ENCODE measurements around the gene ABHD5.

The ABHD5 gene

DNA sequence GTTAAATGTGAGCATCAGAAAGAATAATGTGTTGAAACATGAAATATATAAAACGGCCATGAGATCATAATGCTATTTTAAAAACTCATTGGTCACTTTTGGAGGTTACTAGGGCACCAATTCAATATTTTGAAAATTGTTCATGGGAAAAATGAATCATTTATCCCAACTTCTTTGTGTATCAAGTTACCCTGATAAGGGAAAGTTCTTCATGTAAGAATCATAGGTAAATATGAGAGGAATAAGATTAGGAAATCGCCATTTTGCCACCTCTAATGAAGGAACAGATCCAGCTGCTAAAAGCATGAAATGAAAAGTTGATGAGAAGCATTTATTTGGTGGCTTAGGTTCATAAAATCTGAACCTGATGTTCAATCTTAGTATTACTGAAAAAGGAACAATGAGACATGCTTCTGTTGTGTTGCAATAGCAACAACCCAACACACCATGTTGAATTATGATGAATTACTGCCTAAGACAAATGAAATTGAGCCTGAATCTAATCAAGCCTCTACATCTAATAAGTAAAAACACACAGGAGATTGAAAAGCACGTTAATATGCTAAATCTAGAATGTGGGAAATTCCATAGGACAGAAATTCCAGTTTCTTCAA lies 32.5 kb downstream of the ABHD5 start:
- no peak for DNase-seq (ENCODE audit: low spot score)

GRCh38 chr3:43726521-43726920 lies 35.8 kb downstream of the ABHD5 start:
- no peak for DNase-seq (ENCODE audit: low spot score)

GRCh38 chr3:43727930-43728329 lies 37.2 kb downstream of the ABHD5 start:
- no peak for DNase-seq (ENCODE audit: low spot score)

- DNase-seq (ENCODE audit: low spot score) = no peak
These were observed 37.7 kb downstream of the ABHD5 start for GRCh38 chr3:43728476-43728875.

DNA sequence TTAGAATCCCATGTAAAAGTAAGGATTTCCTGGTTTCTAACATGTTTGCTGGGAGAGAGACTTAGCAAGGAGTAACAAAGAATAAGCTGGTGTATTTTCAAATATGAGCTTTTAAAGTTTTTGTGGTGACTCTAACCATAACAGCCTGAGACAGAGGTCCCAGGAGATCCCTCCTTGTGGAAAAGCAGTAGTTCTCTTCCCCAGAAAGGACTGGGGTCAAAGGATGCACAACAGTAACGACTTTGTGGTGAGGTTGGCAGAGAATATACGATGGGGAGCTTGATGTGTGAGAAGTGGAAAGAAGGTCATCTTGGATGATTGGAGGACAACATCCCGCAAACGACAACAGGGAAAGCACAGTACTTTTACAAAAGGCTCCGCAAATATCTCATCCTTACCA lies 38.2 kb downstream of the ABHD5 start:
- DNase-seq (ENCODE audit: low spot score) = no peak

- DNase-seq (ENCODE audit: low spot score) = no peak
These were observed 39.1 kb downstream of the ABHD5 start for GRCh38 chr3:43729707-43730414.

DNA sequence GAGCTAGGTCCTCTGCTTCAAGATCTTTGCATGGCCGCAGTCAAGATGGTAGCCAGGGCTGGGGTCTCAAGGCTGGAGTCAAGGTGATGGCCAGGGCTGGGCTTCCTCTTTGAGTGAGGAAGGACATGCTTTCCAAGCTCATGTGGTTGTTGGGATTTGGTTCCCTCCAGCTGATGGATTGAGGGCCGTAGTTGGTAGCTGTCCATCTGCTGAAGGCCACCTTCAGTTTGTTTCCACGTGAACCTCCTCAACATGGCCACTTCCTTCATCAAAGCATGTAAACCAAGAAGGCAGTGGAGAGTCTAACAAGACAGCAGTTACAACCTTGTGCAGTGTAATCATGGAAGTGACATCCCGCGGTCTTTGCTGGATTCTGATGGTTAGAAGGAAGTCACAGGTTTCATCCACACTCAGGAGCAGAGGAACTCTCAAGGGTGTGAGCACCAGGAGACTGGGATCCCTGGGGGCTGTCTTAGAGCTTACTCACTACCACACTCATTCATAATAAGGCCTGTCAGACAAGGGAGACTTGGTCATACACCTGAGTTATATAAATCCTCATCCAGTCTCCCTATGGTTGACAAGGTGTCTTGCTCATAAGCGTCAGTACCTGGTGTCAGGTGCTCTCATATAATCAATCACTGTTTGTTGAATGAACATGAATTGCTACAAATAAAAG lies 42.1 kb downstream of the ABHD5 start:
- DNase-seq (ENCODE audit: low spot score) = no peak

GRCh38 chr3:43733459-43734384 lies 43.0 kb downstream of the ABHD5 start:
- DNase-seq (ENCODE audit: low spot score) = peak; percentile 14

GRCh38 chr3:43734685-43735084 lies 43.9 kb downstream of the ABHD5 start:
- no peak for DNase-seq (ENCODE audit: low spot score)

- no peak for DNase-seq (ENCODE audit: low spot score)
These were observed 44.9 kb downstream of the ABHD5 start for GRCh38 chr3:43735618-43736017.

DNA sequence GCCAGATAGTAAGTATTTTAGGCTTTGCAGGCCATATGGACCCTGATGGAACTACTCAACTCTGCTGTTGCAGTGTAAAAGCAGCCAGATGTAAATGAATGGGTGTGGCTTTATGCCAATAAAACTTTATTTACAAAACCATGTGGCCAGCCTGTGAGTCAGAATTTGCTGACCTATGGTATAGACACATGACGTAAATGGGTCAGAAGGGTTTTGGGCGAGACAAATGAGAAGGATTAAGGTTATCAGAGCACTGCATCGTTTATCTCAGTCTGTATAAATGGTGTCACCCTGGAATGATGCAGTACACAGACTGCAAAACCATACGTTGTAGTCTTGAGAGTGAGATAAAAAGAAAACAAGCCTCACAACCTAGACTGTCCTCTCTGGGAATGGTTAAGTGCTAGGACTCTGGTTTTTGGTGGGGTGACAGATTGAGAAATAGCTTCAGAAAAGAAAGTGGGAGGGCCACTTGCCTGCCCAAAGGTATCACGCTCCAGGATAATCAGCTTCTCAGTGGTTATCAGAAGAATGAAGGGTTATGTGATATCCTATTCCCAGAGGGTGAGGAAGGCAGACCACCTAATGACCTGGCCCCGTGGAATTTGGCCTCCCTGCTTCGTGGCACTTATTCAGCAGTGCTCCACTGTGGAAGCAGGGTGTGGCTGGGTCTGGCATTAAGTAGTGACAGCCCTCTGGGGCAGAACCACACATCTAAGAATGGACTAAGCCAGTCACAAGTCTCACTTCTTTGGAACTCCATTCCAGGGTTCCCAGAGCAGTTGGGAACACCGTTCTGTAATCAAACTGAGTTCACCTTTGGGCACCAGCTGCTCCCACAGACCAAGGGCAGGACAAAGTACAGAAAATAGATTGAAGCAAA lies 46.1 kb downstream of the ABHD5 start:
- no peak for DNase-seq (ENCODE audit: low spot score)

DNA sequence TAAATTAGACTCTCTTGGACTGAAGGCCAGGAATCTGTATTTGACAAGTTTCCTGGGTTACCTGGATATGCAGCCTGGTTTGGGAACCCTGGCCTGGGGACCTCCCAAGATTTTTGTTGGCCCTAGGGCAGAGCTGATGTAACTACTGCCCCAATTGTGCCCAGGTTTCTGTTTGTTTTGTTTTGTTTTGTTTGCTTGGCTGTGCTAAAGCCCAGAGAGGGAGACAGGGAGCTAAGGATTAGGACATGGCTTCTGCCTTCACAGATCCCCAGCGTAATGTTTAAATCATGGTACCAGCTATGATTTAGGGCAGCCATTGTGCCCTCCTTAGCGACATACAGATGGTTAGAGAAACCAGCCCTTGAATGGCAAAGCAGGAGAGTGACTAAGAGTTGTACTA lies 47.6 kb downstream of the ABHD5 start:
- DNase-seq (ENCODE audit: low spot score) = no peak

DNA sequence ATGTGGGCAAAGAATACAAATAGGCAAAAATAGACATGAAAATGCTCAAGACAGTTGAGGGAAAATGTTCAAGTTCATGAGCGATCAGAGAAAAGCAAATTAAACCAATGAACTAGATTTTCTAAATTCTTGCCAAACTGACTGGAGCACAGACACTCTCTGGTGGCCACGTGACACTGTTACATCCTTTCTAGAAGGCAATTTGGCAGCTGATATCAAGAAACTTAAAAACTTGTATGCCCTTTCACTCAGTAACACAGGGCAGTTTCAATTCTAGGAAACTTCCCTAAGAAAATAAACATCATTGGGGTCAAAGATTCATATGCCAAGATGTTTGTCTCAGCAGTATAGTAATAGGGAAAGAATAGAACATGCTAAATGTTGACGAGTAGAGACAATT lies 52.2 kb downstream of the ABHD5 start:
- DNase-seq (ENCODE audit: low spot score) = no peak

GRCh38 chr3:43747641-43748040 lies 56.9 kb downstream of the ABHD5 start:
- peak; percentile 20 for DNase-seq (ENCODE audit: low spot score)

DNA sequence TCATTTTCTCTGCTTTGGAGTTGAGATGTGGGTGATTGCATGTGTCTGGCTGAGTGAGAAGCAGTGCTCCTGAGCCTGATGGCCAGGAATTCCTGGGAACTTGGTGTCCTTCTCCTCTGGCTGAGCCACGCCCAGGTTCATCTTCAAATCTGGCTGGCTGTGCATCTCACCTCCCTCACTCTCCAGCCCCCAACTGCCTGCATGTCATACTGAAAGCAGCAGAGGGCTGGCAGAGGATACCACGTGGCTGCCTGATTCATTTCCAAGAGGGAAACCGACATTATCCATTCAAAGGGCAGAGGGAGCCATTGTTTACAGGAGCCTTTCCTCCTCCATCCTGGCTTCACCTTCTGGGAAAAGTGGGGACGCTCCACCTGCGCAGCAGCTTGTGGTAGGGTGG lies 57.4 kb downstream of the ABHD5 start:
- DNase-seq (ENCODE audit: low spot score) = peak; percentile 53

DNA sequence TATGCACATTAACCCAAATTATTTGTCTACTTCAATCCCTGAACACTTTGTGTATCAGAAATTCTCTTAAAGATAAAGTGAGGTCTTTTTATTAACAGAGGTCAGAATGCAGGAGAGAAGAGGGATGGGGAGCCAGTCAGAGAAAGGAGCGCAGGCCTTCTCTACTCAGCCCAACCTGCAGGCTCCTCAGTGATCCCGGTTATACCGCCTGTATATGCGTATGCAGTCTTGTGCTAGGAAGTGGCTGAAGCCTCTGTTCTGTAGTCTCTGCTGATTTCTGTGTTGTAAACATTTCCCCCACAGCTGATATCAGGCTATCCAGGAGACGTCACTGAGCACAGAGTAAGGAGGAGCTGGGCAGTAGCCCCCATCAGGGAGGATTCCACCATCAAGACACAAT lies 57.9 kb downstream of the ABHD5 start:
- DNase-seq (ENCODE audit: low spot score) = no peak

GRCh38 chr3:43752905-43753304 lies 62.2 kb downstream of the ABHD5 start:
- no peak for DNase-seq (ENCODE audit: low spot score)

GRCh38 chr3:43753741-43754715 lies 63.3 kb downstream of the ABHD5 start:
- DNase-seq (ENCODE audit: low spot score) = peak; percentile 89

DNA sequence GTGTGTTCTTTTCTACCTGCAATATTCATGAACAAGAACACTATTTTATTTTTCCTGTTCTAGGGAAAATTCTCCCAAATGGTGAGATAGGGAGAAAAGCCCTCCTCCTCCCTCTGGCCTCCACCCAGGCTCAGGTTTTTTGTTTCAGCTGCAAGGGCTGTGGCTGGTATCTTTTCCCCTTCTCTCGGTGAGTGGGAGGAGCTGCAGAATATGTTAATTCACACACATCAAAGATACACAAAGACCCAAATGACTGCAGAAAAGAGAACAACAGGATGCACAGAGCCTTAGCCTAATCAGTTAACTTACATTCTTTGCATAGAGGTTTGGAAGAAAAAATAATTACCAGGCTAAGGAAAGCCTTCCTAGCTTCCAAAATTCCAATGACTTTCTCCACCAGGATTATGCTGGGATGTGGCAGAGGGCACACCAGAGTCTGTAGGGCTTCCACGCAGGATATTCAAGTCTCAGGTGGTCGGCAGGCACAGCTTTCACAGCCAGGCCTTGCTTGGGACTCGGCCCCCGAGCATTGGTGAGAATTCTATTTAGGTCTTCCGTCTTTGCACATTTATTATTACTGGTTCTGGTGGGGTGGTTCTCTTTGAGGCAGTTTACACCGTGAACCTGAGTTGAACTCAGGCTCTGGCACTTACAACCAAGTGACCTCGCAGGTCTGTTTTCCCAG lies 64.9 kb downstream of the ABHD5 start:
- DNase-seq (ENCODE audit: low spot score) = no peak
